ENCODE measurements around the gene KLHL29. TPM values are rescaled to one million over a fixed set of nuclear protein-coding genes. Genes with fewer than 3 reads are reported as not detected.

The KLHL29 gene
- total RNA-seq, 1 experiment from 2014 or later: 2.4 TPM

- no peak overlapping the region for H3K18ac ChIP-seq (ENCODE audit: insufficient read length, low read depth, low read length)
- no peaks in the 10 kb centered on the region; the same call in 1 of the 2 replicates for H3K27me3 ChIP-seq (ENCODE audit: insufficient read depth, low read length)
- Mint-ChIP-seq H3K4me3 (no peak overlapping the region), H3K9me3 (no peaks in the 10 kb centered on the region), H3K27ac (no peak overlapping the region), H3K4me1 (peaks cover 5 to 8% of the 10 kb centered on the region in 2 experiments), H3K27me3 (ENCODE audit: low read depth) (peaks cover 45% of the 10 kb centered on the region), H3K36me3 (ENCODE audit: insufficient read depth in 1 of 3, low read depth in 3 of 3) (no peaks in the 10 kb centered on the region; a peak in 3 of 7 replicates)
- no peak overlapping the region for H4K8ac ChIP-seq (replicated peaks; ENCODE audit: insufficient read length, low read depth, low read length)
- H3K4me1 ChIP-seq (ENCODE audit: insufficient read depth, low read length): no peaks in the 10 kb centered on the region
- no peak overlapping the region for H3K23ac ChIP-seq (ENCODE audit: insufficient read length, low read depth, low read length)
- no peak overlapping the region for H3K9ac ChIP-seq (ENCODE audit: extremely low read depth, insufficient read length, low read length)
- no peak overlapping the region for H3K4me2 ChIP-seq (ENCODE audit: insufficient read depth, insufficient read length, low read length)
- H2BK120ac ChIP-seq (ENCODE audit: low read depth, low read length, poor library complexity, severe bottlenecking): no peak overlapping the region
- no peak overlapping the region; the same call in 1 of the 2 replicates for H3K14ac ChIP-seq (ENCODE audit: insufficient read depth, low read length)
- no CpG with 5 or more reads among the region's 9 CpGs for WGBS (ENCODE audit: extremely low coverage, insufficient read length, low lambda C conversion rate)
- H2BK5ac ChIP-seq (ENCODE audit: insufficient read length, low read length): no peak overlapping the region
- H4K5ac ChIP-seq (ENCODE audit: insufficient read length, low read depth, low read length): no peak overlapping the region
- no peaks in the 10 kb centered on the region for H3K23me2 ChIP-seq (ENCODE audit: insufficient read length, low read depth, low read length, poor library complexity, severe bottlenecking)
- H3K56ac ChIP-seq (ENCODE audit: insufficient read length, low read depth, low read length): no peak overlapping the region
- H2BK12ac ChIP-seq (ENCODE audit: insufficient read length, low read depth, low read length): no peak overlapping the region
- no peaks in the 10 kb centered on the region for H3K79me1 ChIP-seq (ENCODE audit: insufficient read depth, low read depth, low read length, poor library complexity, severe bottlenecking)
- no peaks in the 10 kb centered on the region for H3K79me2 ChIP-seq (ENCODE audit: insufficient read depth, low read length)
- H2AFZ ChIP-seq (ENCODE audit: low read length): no peak overlapping the region
- no peaks in the 10 kb centered on the region for H3K9me3 ChIP-seq (ENCODE audit: control insufficient read depth, low read depth, low read length)
- H4K20me1 ChIP-seq (ENCODE audit: control insufficient read depth, insufficient read depth, insufficient read length): no peaks in the 10 kb centered on the region
- H2AK5ac ChIP-seq (ENCODE audit: insufficient read length, low read length): no peak overlapping the region
- no peak overlapping the region for H2BK20ac ChIP-seq (ENCODE audit: low read depth, low read length, poor library complexity, severe bottlenecking)
- no peak overlapping the region for H3K27ac ChIP-seq (ENCODE audit: insufficient read length, low read depth, low read length)
- no peak overlapping the region for H3K4ac ChIP-seq (ENCODE audit: low read depth, low read length)
- H4K91ac ChIP-seq (ENCODE audit: insufficient read length, low read depth, low read length): no peak overlapping the region
- no peak overlapping the region for H2BK15ac ChIP-seq (ENCODE audit: low read depth, low read length)
- no peak for TF ChIP-seq CTCF (conservative IDR thresholded peaks at IDR 0.05)
- H3T11ph ChIP-seq (ENCODE audit: low read length): no peak overlapping the region
- DNase-seq: no peak
Observed at GRCh38 chr2:23356711-23357110, 28.3 kb upstream of the KLHL29 start.
